ENCODE measurements around the gene ARCN1.

The ARCN1 gene

DNA sequence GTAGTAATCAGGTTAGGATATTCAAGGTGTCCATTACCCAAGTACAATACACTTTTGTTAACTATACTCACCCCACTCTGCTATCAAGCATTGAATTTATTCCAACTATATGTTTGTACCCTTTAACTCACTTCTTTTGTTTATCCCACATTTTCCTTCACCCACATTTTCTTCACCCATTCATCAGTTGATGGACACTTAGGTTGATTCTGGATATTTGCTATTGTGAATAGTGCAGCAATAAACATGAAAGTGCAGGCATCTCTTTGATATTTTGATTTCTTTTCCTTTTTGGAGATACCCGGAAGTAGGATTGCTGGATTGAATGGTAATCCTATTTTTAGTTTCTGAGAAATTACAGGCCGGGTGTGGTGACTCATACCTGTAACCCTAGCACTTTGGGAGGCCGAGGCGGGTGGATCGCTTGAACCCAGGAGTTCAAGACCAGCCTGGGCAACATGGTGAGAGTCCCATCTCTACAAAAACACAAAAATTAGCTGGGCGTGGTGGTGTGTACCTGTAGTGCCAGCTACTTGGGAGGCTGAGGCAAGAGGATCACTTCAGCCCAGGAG, 34.7 kb upstream of the ARCN1 start:
- Histone ChIP-seq H3K4me2 (no peak overlapping the region), H4K20me1 (ENCODE audit: insufficient read depth) (no peaks in the 10 kb centered on the region), H3K4me1 (ENCODE audit: low read depth, poor library complexity, severe bottlenecking) (no peaks in the 10 kb centered on the region), H3K4me3 (IDR thresholded peaks at IDR 0.05; ENCODE audit: insufficient read depth, low read depth, low read length) (no peak overlapping the region), H3K79me2 (ENCODE audit: insufficient read depth, low read depth) (no peaks in the 10 kb centered on the region), H3K36me3 (ENCODE audit: insufficient read depth) (no peaks in the 10 kb centered on the region), H3K27ac (no peak overlapping the region), H2AFZ (ENCODE audit: low read depth) (no peak overlapping the region), H3K9ac (no peak overlapping the region), H3K27me3 (ENCODE audit: insufficient read depth, low read depth) (no peaks in the 10 kb centered on the region)
- TF ChIP-seq, protein P1, sequence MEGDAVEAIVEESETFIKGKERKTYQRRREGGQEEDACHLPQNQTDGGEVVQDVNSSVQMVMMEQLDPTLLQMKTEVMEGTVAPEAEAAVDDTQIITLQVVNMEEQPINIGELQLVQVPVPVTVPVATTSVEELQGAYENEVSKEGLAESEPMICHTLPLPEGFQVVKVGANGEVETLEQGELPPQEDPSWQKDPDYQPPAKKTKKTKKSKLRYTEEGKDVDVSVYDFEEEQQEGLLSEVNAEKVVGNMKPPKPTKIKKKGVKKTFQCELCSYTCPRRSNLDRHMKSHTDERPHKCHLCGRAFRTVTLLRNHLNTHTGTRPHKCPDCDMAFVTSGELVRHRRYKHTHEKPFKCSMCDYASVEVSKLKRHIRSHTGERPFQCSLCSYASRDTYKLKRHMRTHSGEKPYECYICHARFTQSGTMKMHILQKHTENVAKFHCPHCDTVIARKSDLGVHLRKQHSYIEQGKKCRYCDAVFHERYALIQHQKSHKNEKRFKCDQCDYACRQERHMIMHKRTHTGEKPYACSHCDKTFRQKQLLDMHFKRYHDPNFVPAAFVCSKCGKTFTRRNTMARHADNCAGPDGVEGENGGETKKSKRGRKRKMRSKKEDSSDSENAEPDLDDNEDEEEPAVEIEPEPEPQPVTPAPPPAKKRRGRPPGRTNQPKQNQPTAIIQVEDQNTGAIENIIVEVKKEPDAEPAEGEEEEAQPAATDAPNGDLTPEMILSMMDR (conservative IDR thresholded peaks at IDR 0.05; ENCODE audit: low read depth, low read length) = no peak

DNA sequence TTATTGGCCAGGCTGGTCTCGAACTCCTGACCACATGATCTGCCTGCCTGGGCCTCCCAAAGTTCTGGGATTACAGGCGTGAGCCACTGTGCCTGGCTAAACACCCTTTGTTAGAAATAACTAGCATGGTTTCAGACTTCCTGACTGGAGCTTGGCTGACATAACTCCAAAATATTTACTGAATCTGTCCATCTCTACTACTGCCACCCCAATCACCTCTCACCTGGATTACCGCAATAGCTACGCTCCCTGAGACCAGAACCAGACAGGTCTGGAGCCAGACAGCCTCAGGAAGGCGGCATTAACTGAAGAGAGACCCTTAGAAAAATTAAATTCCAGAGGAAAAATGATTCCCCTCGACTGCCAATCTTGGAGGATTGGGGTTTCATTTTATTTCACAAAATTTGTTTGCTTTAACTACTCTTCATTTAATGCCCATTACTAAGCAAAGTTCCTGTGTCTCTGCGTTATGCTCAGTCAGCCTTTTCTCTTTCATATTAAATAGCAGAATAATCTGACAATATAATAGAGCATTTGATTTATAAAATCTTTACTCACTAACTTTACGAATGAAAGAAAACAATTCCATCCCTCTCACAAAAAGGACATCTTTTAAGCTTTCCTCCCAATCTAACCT, 28.1 kb upstream of the ARCN1 start:
- TF ChIP-seq, protein P1 (conservative IDR thresholded peaks at IDR 0.05; ENCODE audit: low read depth, low read length) = no peak
- H3K27ac ChIP-seq = no peak overlapping the region

DNA sequence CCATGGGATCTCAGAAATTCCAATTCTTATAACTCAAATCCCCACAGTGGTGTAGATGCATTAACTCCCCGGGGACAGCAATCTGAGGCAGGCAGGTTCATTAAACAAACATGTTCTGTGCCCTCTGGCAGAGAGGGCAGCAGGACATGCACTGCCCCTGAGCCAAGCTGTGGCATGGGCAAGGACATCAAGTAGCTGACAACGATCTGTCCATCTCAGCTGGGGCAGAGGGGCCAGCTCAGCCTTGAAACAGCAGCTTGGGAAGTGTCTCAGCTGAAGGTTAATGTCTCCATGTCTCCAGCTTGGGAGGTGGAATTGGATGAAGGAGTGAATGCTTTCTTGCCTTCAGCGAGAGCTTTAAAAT, 27.6 kb upstream of the ARCN1 start:
- Histone ChIP-seq H3K4me1 (ENCODE audit: low read depth, poor library complexity, severe bottlenecking) (no peaks in the 10 kb centered on the region), H3K4me2 (no peak overlapping the region), H3K27ac (no peak overlapping the region), H3K27me3 (ENCODE audit: insufficient read depth, low read depth) (no peaks in the 10 kb centered on the region), H3K4me3 (IDR thresholded peaks at IDR 0.05; ENCODE audit: insufficient read depth, low read depth, low read length) (no peak overlapping the region), H2AFZ (ENCODE audit: low read depth) (no peak overlapping the region), H3K9ac (no peak overlapping the region), H3K36me3 (ENCODE audit: insufficient read depth) (no peaks in the 10 kb centered on the region), H4K20me1 (ENCODE audit: insufficient read depth) (no peaks in the 10 kb centered on the region), H3K79me2 (ENCODE audit: insufficient read depth, low read depth) (no peaks in the 10 kb centered on the region)
- TF ChIP-seq, protein P1 (conservative IDR thresholded peaks at IDR 0.05; ENCODE audit: low read depth, low read length) = no peak

More for the DNA sequence above, 28.1 kb upstream of the ARCN1 start:
- Histone ChIP-seq H3K79me2 (ENCODE audit: insufficient read depth, low read depth) (no peaks in the 10 kb centered on the region), H2AFZ (ENCODE audit: low read depth) (no peak overlapping the region), H3K4me3 (IDR thresholded peaks at IDR 0.05; ENCODE audit: insufficient read depth, low read depth, low read length) (no peak overlapping the region), H3K9ac (no peak overlapping the region), H3K36me3 (ENCODE audit: insufficient read depth) (no peaks in the 10 kb centered on the region), H3K27me3 (ENCODE audit: insufficient read depth, low read depth) (no peaks in the 10 kb centered on the region), H3K4me1 (ENCODE audit: low read depth, poor library complexity, severe bottlenecking) (no peaks in the 10 kb centered on the region), H3K4me2 (no peak overlapping the region), H4K20me1 (ENCODE audit: insufficient read depth) (no peaks in the 10 kb centered on the region)

DNA sequence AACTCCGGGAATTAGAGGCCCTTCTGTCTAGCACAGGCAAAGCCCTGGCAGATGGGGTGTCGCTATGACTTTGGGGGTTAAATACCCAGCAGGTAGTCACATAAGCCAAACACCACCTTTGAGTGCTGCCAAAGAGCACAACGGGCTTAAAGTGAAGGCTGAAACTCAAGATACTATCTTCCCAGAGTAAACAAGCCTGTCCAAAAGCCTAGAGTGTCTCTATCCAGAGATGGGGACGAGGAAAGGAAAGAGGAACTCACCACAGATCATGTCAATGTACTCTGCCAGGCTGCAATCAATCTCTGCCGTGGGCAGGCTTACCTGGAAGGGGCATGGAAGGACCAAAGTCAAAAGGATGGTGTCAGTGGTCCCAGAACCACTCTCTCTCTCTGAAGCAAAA, 26.7 kb upstream of the ARCN1 start:
- Histone ChIP-seq H3K27ac (no peak overlapping the region), H3K36me3 (ENCODE audit: insufficient read depth) (no peaks in the 10 kb centered on the region)
- TF ChIP-seq, protein P1 (conservative IDR thresholded peaks at IDR 0.05; ENCODE audit: low read depth, low read length) = no peak

More for the DNA sequence above, 26.7 kb upstream of the ARCN1 start:
- Histone ChIP-seq H3K27me3 (ENCODE audit: insufficient read depth, low read depth) (no peaks in the 10 kb centered on the region), H3K9ac (no peak overlapping the region), H3K4me3 (IDR thresholded peaks at IDR 0.05; ENCODE audit: insufficient read depth, low read depth, low read length) (no peak overlapping the region), H3K4me2 (no peak overlapping the region), H3K79me2 (ENCODE audit: insufficient read depth, low read depth) (no peaks in the 10 kb centered on the region), H4K20me1 (ENCODE audit: insufficient read depth) (no peaks in the 10 kb centered on the region), H3K4me1 (ENCODE audit: low read depth, poor library complexity, severe bottlenecking) (no peaks in the 10 kb centered on the region), H2AFZ (ENCODE audit: low read depth) (no peak overlapping the region)

All from KMS-11 (cell line).